ENCODE data around the gene RER1.

RER1 gene

GRCh38 chr1:2391041-2391930 lies at the start of gene RER1, which contains the start of gene MORN1:
Gene RER1 (plus strand): TSS chr1:2391841. CDS start chr1:2395791, 3,950 bp downstream.
Gene MORN1 (minus strand): TSS chr1:2391554. CDS start chr1:2391533, 21 bp downstream.
- H3K27me3 Mint-ChIP-seq, result no peaks in the 10 kb centered on the region
- peak; percentile 99 for DNase-seq

GRCh38 chr1:2342384-2343022 lies 49.1 kb upstream of the RER1 start:
- no peaks in the 10 kb centered on the region for H3K36me3 Mint-ChIP-seq
- H3K27me3 Mint-ChIP-seq, result no peaks in the 10 kb centered on the region
- H3K9me3 Mint-ChIP-seq, result no peaks in the 10 kb centered on the region
- H3K4me3 Mint-ChIP-seq, result no peak overlapping the region
- no peak overlapping the region for H3K27ac Mint-ChIP-seq
- DNase-seq, result no peak
- no peaks in the 10 kb centered on the region for H3K4me1 Mint-ChIP-seq
- CTCF ChIA-PET, result no interaction called here

More at GRCh38 chr1:2391041-2391930, at the start of gene RER1, which contains the start of gene MORN1:
- CTCF ChIA-PET, result interaction anchor here (0.9 to 3.9 kb wide), 4 partner anchors 10 to 196 kb away, joined by 3 to 22 read pairs (median 11); partner anchors contain the start of gene FAAP20
- no peaks in the 10 kb centered on the region for H3K9me3 Mint-ChIP-seq
- peak within 1 kb of the TSS; percentile 88 for H3K27ac Mint-ChIP-seq
- peak within 1 kb of the TSS; percentile 81 for H3K4me3 Mint-ChIP-seq
- peaks cover 28% of the 10 kb centered on the region for H3K36me3 Mint-ChIP-seq
- H3K4me1 Mint-ChIP-seq, result peaks cover 42% of the 10 kb centered on the region

- Mint-ChIP-seq H3K4me1 (no peaks in the 10 kb centered on the region), H3K4me3 (no peak overlapping the region), H3K27ac (no peak overlapping the region), H3K9me3 (no peaks in the 10 kb centered on the region), H3K27me3 (no peaks in the 10 kb centered on the region), H3K36me3 (no peaks in the 10 kb centered on the region)
- no peak for DNase-seq
- CTCF ChIA-PET, result no interaction called here
These were observed 48.4 kb upstream of the RER1 start for GRCh38 chr1:2343023-2343935.

GRCh38 chr1:2344121-2344681 lies 47.4 kb upstream of the RER1 start:
- H3K9me3 Mint-ChIP-seq, result no peaks in the 10 kb centered on the region
- no peak for DNase-seq
- CTCF ChIA-PET, result no interaction called here

GRCh38 chr1:2344744-2345296 lies 46.8 kb upstream of the RER1 start:
- no peak for DNase-seq
- H3K4me1 Mint-ChIP-seq, result no peaks in the 10 kb centered on the region
- H3K9me3 Mint-ChIP-seq, result no peaks in the 10 kb centered on the region
- peaks cover 4% of the 10 kb centered on the region for H3K27me3 Mint-ChIP-seq
- no peaks in the 10 kb centered on the region for H3K36me3 Mint-ChIP-seq
- no peak overlapping the region for H3K27ac Mint-ChIP-seq
- no peak overlapping the region for H3K4me3 Mint-ChIP-seq
- CTCF ChIA-PET, result no interaction called here

More at GRCh38 chr1:2344121-2344681, 47.4 kb upstream of the RER1 start:
- H3K36me3 Mint-ChIP-seq, result no peaks in the 10 kb centered on the region
- H3K27me3 Mint-ChIP-seq, result peaks cover 4% of the 10 kb centered on the region
- no peak overlapping the region for H3K27ac Mint-ChIP-seq
- H3K4me1 Mint-ChIP-seq, result no peaks in the 10 kb centered on the region
- H3K4me3 Mint-ChIP-seq, result no peak overlapping the region

GRCh38 chr1:2345297-2346075 lies 46.2 kb upstream of the RER1 start:
- H3K4me1 Mint-ChIP-seq, result no peaks in the 10 kb centered on the region
- no peak for DNase-seq
- no peak overlapping the region for H3K27ac Mint-ChIP-seq
- no peak overlapping the region for H3K4me3 Mint-ChIP-seq
- CTCF ChIA-PET, result no interaction called here
- peaks cover 4% of the 10 kb centered on the region for H3K27me3 Mint-ChIP-seq
- H3K36me3 Mint-ChIP-seq, result no peaks in the 10 kb centered on the region
- no peaks in the 10 kb centered on the region for H3K9me3 Mint-ChIP-seq

- H3K9me3 Mint-ChIP-seq, result no peaks in the 10 kb centered on the region
- no peak overlapping the region for H3K4me3 Mint-ChIP-seq
- CTCF ChIA-PET, result no interaction called here
- no peaks in the 10 kb centered on the region for H3K36me3 Mint-ChIP-seq
- peaks cover 4% of the 10 kb centered on the region for H3K27me3 Mint-ChIP-seq
- H3K27ac Mint-ChIP-seq, result no peak overlapping the region
- H3K4me1 Mint-ChIP-seq, result no peaks in the 10 kb centered on the region
- DNase-seq, result no peak
These were observed 44.8 kb upstream of the RER1 start for GRCh38 chr1:2346691-2347408.

GRCh38 chr1:2347409-2347785 lies 44.2 kb upstream of the RER1 start:
- DNase-seq, result no peak
- Mint-ChIP-seq H3K27me3 (peaks cover 4% of the 10 kb centered on the region), H3K27ac (no peak overlapping the region), H3K4me3 (no peak overlapping the region), H3K4me1 (no peaks in the 10 kb centered on the region), H3K36me3 (no peaks in the 10 kb centered on the region), H3K9me3 (no peaks in the 10 kb centered on the region)
- CTCF ChIA-PET, result no interaction called here

GRCh38 chr1:2347896-2348295 lies 43.7 kb upstream of the RER1 start:
- Mint-ChIP-seq H3K4me1 (no peaks in the 10 kb centered on the region), H3K36me3 (no peaks in the 10 kb centered on the region), H3K4me3 (no peak overlapping the region), H3K27me3 (peaks cover 4% of the 10 kb centered on the region), H3K27ac (no peak overlapping the region), H3K9me3 (no peaks in the 10 kb centered on the region)
- DNase-seq, result no peak
- CTCF ChIA-PET, result no interaction called here

GRCh38 chr1:2348346-2349325 lies 43.0 kb upstream of the RER1 start:
- Mint-ChIP-seq H3K9me3 (no peaks in the 10 kb centered on the region), H3K36me3 (no peaks in the 10 kb centered on the region), H3K27me3 (peaks cover 4% of the 10 kb centered on the region), H3K4me1 (no peaks in the 10 kb centered on the region), H3K27ac (no peak overlapping the region), H3K4me3 (no peak overlapping the region)
- CTCF ChIA-PET, result no interaction called here
- DNase-seq, result no peak

GRCh38 chr1:2349806-2350205 lies 41.8 kb upstream of the RER1 start:
- DNase-seq, result no peak
- H3K9me3 Mint-ChIP-seq, result no peaks in the 10 kb centered on the region
- no peak overlapping the region for H3K27ac Mint-ChIP-seq
- peaks cover 4% of the 10 kb centered on the region for H3K27me3 Mint-ChIP-seq
- no peak overlapping the region for H3K4me3 Mint-ChIP-seq
- H3K36me3 Mint-ChIP-seq, result no peaks in the 10 kb centered on the region
- no peaks in the 10 kb centered on the region for H3K4me1 Mint-ChIP-seq
- CTCF ChIA-PET, result no interaction called here

GRCh38 chr1:2350501-2350900 lies 41.1 kb upstream of the RER1 start:
- H3K9me3 Mint-ChIP-seq, result no peaks in the 10 kb centered on the region
- no peak overlapping the region for H3K4me3 Mint-ChIP-seq
- H3K27ac Mint-ChIP-seq, result no peak overlapping the region
- H3K27me3 Mint-ChIP-seq, result peaks cover 4% of the 10 kb centered on the region
- no peak for DNase-seq
- CTCF ChIA-PET, result no interaction called here
- no peaks in the 10 kb centered on the region for H3K4me1 Mint-ChIP-seq
- H3K36me3 Mint-ChIP-seq, result no peaks in the 10 kb centered on the region

All from activated naive CD4-positive, alpha-beta T cell treated with anti-CD3 and anti-CD28 coated beads, Interleukin-2, amount 10 ng/mL, durations not matched to agents 7 days and 5 days (primary cell).